ENCODE data around the gene VIPR1.

The VIPR1 gene

DNA sequence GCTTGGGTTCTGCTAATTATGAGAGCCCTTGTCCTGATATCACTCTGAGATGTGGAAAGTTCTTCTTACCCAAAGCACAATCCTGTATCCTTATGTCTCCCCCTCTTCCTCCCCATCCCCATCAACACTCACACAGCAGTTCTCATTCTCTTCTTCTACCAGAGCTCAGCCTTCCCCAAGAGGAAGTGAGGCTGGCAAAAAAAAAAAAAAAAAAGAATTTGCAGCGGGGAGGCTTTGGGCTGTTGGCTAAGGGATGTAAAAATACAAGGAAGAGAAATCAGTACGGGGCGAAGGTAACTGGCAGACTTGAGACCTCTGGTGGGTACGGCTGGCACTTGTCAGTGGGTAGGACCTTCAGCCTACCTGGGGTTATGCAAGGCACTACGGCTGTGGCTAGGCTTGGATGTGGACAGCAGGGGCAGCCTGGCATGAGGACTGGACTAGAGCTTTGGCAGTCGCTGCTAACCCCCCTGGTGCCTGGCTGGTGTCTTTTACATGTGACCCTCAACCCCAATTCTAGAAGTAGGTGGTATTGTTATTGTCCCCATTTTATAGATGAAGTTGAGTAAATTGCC is 5.4 kb downstream of the VIPR1 start:
- TF ChIP-seq CTBP1 (IDR thresholded peaks at IDR 0.05; ENCODE audit: borderline replicate concordance) (no peak), FOXK2 (IDR thresholded peaks at IDR 0.05) (no peak)
- no peak for DNase-seq (ENCODE audit: extremely low spot score)
- ChIA-PET POLR2A (no interaction called here), CTCF (no interaction called here)

DNA sequence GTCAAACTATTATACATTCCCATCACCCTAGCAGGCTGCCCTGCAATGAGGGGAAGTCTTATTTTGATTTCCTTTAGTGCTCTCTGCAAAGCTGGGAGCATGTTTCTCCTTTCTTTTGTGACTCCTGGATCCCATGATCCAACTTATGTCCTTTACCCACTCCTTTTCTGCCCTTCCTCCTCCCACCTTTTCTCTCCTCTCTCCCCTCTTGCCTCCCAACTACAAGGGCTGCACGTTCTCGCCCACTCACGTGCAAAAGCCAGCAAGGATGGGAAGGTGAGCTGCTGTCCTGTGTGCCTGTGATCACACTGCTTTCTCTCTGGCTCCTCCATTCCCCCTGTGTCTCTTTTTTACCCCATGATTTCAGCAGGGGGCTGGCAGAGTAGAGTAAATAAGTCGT is 6.1 kb downstream of the VIPR1 start:
- no peak for TF ChIP-seq ELF4 (IDR thresholded peaks at IDR 0.05)
- no peak for TF ChIP-seq SP1 (IDR thresholded peaks at IDR 0.05)
- TF ChIP-seq ZNF384 (IDR thresholded peaks at IDR 0.05): no peak
- no peak for TF ChIP-seq BHLHE40 (IDR thresholded peaks at IDR 0.05; ENCODE audit: borderline replicate concordance)
- no peak for TF ChIP-seq L3MBTL2 (conservative IDR thresholded peaks at IDR 0.05)
- TF ChIP-seq, protein P1, sequence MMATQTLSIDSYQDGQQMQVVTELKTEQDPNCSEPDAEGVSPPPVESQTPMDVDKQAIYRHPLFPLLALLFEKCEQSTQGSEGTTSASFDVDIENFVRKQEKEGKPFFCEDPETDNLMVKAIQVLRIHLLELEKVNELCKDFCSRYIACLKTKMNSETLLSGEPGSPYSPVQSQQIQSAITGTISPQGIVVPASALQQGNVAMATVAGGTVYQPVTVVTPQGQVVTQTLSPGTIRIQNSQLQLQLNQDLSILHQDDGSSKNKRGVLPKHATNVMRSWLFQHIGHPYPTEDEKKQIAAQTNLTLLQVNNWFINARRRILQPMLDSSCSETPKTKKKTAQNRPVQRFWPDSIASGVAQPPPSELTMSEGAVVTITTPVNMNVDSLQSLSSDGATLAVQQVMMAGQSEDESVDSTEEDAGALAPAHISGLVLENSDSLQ (IDR thresholded peaks at IDR 0.05): no peak
- no peak for TF ChIP-seq TARDBP (IDR thresholded peaks at IDR 0.05)
- no peak for TF ChIP-seq NFRKB (IDR thresholded peaks at IDR 0.05)
- TF ChIP-seq HDGF (IDR thresholded peaks at IDR 0.05; ENCODE audit: borderline replicate concordance): no peak
- no peak for TF ChIP-seq CTBP1 (IDR thresholded peaks at IDR 0.05; ENCODE audit: borderline replicate concordance)
- no peak for TF ChIP-seq FOXK2 (IDR thresholded peaks at IDR 0.05)
- no peak for TF ChIP-seq LEF1 (IDR thresholded peaks at IDR 0.05; ENCODE audit: borderline replicate concordance)
- no peak for DNase-seq (ENCODE audit: extremely low spot score)
- ChIA-PET POLR2A (no interaction called here), CTCF (no interaction called here)

DNA sequence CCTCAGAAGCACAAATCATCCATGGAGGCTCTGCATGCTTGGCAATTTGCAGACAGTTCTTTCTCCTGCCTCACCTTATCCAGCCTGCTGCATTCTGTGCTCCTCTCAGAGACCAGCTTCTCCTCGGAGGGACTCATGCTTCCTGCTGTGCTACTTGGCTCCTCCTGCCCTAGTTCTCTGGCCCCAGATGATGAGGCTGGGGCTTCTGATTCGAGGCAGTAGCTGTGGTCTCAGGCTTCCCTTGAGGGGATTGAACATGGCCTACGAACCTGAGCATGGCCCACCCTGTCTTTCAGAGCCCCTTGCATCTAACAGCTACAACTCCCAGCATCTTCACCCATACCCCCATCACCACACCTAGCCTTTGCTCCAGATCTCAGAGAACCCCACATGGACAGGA is 6.7 kb downstream of the VIPR1 start:
- CTCF ChIA-PET: interaction anchor here (0.8 kb wide), 1 partner anchor 27 kb away, joined by 3 read pairs; no protein-coding TSS in a partner anchor
- no peak for TF ChIP-seq SUZ12 (IDR thresholded peaks at IDR 0.05)
- no peak for TF ChIP-seq TARDBP (IDR thresholded peaks at IDR 0.05)
- no peak for TF ChIP-seq FOXA1 (IDR thresholded peaks at IDR 0.05)
- no peak for TF ChIP-seq FOXM1 (IDR thresholded peaks at IDR 0.05; ENCODE audit: borderline replicate concordance)
- TF ChIP-seq SP1 (IDR thresholded peaks at IDR 0.05): no peak
- no peak for TF ChIP-seq BHLHE40 (IDR thresholded peaks at IDR 0.05; ENCODE audit: borderline replicate concordance)
- no peak for TF ChIP-seq ZNF384 (IDR thresholded peaks at IDR 0.05)
- TF ChIP-seq LEF1 (IDR thresholded peaks at IDR 0.05; ENCODE audit: borderline replicate concordance): no peak
- no peak for TF ChIP-seq L3MBTL2 (conservative IDR thresholded peaks at IDR 0.05)
- TF ChIP-seq ELF4 (IDR thresholded peaks at IDR 0.05): no peak
- TF ChIP-seq CTBP1 (IDR thresholded peaks at IDR 0.05; ENCODE audit: borderline replicate concordance): no peak
- TF ChIP-seq ARNT (IDR thresholded peaks at IDR 0.05): no peak
- TF ChIP-seq FOXK2 (IDR thresholded peaks at IDR 0.05): no peak
- TF ChIP-seq, protein P1 (IDR thresholded peaks at IDR 0.05): no peak
- TF ChIP-seq HDGF (IDR thresholded peaks at IDR 0.05; ENCODE audit: borderline replicate concordance): no peak
- TF ChIP-seq NFRKB (IDR thresholded peaks at IDR 0.05): no peak
- POLR2A ChIA-PET: no interaction called here

DNA sequence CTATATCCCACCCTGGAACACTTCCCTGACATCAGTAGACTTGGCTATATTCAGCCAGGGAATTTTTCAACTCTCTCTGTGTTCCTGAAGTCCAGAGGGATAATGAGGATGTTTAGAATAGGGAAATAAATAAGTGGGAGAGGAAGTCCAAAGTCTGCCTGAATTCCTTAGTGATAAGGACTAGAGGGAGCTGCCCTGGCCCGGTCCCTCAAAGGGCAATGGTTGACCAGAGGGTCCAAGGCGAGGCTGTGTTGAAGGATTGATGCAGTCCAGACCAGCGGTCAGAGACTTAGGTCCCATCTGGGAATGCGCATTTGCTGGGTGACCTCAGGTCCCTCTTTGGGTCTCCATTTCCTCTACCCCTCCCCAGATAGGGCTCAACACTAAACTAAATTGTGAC is 7.9 kb downstream of the VIPR1 start:
- CTCF ChIA-PET: no interaction called here
- POLR2A ChIA-PET: no interaction called here
- DNase-seq (ENCODE audit: extremely low spot score): no peak
- TF ChIP-seq SUZ12 (IDR thresholded peaks at IDR 0.05) (no peak), FOXK2 (IDR thresholded peaks at IDR 0.05) (no peak), TARDBP (IDR thresholded peaks at IDR 0.05) (no peak), LEF1 (IDR thresholded peaks at IDR 0.05; ENCODE audit: borderline replicate concordance) (no peak), HDGF (IDR thresholded peaks at IDR 0.05; ENCODE audit: borderline replicate concordance) (no peak)
- TF ChIP-seq, protein P1 (IDR thresholded peaks at IDR 0.05): no peak

More for the DNA sequence above, 6.7 kb downstream of the VIPR1 start:
- no peak for DNase-seq (ENCODE audit: extremely low spot score)

DNA sequence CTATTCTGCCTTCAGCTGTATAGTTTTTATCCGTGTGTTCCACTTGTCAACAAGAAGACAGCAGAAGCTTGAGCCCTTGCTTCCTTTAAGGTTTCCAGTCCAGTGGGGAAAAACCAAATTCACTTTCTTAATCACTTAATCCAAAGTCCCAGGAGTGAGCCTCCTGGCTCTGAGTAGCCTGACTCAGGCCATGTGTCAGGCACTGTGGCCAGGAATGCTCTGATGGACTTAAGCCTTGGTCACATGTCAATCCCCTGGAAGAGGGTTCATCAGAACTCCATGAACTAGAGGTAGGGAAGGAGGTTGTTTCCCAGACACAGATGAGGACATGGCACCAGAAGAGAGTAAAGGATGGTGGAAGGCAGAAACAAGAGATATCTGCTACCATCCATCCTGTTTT is 8.8 kb downstream of the VIPR1 start:
- POLR2A ChIA-PET: no interaction called here
- CTCF ChIA-PET: no interaction called here
- no peak for DNase-seq (ENCODE audit: extremely low spot score)
- TF ChIP-seq ARNT (IDR thresholded peaks at IDR 0.05) (no peak), L3MBTL2 (conservative IDR thresholded peaks at IDR 0.05) (no peak), SP1 (IDR thresholded peaks at IDR 0.05) (no peak), HDGF (IDR thresholded peaks at IDR 0.05; ENCODE audit: borderline replicate concordance) (no peak), NFRKB (IDR thresholded peaks at IDR 0.05) (no peak)

DNA sequence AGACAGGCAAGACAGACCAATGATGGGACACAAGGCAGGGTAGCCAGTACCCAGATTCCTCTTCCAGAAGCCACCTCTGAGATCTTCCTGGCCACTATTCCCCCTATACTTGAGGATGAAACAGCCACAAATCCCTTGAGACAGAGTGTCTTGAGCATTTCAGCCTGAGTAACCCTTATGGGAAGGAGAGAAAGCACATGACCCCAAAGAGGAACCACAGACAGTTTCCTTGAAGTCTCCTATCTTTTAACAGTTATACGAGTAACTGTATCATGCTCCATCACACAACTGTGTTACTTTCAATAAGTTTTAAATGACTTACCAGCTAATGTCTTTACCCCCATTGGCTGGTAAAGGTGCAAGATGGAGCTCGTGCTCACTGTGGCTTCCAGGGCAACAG is 9.3 kb downstream of the VIPR1 start:
- TF ChIP-seq NFRKB (IDR thresholded peaks at IDR 0.05): no peak
- no peak for TF ChIP-seq L3MBTL2 (conservative IDR thresholded peaks at IDR 0.05)
- TF ChIP-seq, protein P1 (IDR thresholded peaks at IDR 0.05): no peak
- no peak for TF ChIP-seq TARDBP (IDR thresholded peaks at IDR 0.05)
- TF ChIP-seq SUZ12 (IDR thresholded peaks at IDR 0.05): no peak
- CTCF ChIA-PET: no interaction called here
- DNase-seq (ENCODE audit: extremely low spot score): no peak
- POLR2A ChIA-PET: interaction anchor here (0.6 to 0.8 kb wide), 2 partner anchors 9 to 220 kb away, joined by 3 to 4 read pairs; partner anchors contain the start of gene VIPR1
